NCI-H510A treated with DMSO at 0.1 percent for 48 hours (cell line): ENCODE results near the gene KCNIP1.

Experiments
- DNase-seq: peaks from one replicate; lab custom pipeline; 2025; lab: John Stamatoyannopoulos, UW

KCNIP1 gene

GRCh38 chr5:170782438-170782837, 278.6 kb downstream of the KCNIP1 start:
- peak; percentile 42 for DNase-seq

GRCh38 chr5:170783498-170784247, 279.9 kb downstream of the KCNIP1 start, which contains the start of gene GABRP:
Gene GABRP (plus strand): TSS chr5:170783725. CDS start chr5:170788616, 4,891 bp downstream.
- DNase-seq = no peak

- no peak for DNase-seq
These were observed 281.6 kb downstream of the KCNIP1 start for GRCh38 chr5:170785416-170785815.
